A673 (cell line): ENCODE data around the gene ALDOA. TPM values are rescaled to one million over a fixed set of nuclear protein-coding genes. Genes with fewer than 3 reads are reported as not detected.

ENCODE experiments used
- BruUV-seq: library from RNA; stranded (reverse); fragments of 400-500 nt; replicated peaks from 2 replicates; lab custom pipeline; 2021; lab: Mats Ljungman, UMichigan
- CTCF ChIA-PET: fragments of 300-600 bp; sonication (Branson Sonifier 250); formaldehyde crosslinking; loops from one replicate; lab custom pipeline; 2022; ENCODE audit warnings: antibody characterized with exemption; lab: Charles Lee
- POLR2A ChIA-PET: fragments of 300-600 bp; sonication (Branson Sonifier 250); formaldehyde crosslinking; loops from one replicate; lab custom pipeline; 2022; ENCODE audit warnings: antibody characterized with exemption; ENCODE audit not compliant: low non-redundant PET; lab: Charles Lee
- DNase-seq: peaks from one replicate; pipeline ENCODE4 v3.0.0-alpha.2; 2015; ENCODE audit warnings: low spot score
- H3K27ac ChIP-seq: fragments of 200-600 bp; sonication (generic); 2 replicates; pipeline ENCODE4 v1.5.1; 2016; ENCODE audit warnings: mixed run types, low read depth, mild to moderate bottlenecking, mixed read lengths, antibody characterized with exemption, low read length; ENCODE audit not compliant: poor library complexity, severe bottlenecking
- H3K27me3 ChIP-seq: fragments of 200-600 bp; sonication (generic); replicated peaks from 2 replicates; pipeline ENCODE4 v1.6.1; 2017; ENCODE audit warnings: mixed run types, low read depth, mild to moderate bottlenecking, mixed read lengths, antibody characterized with exemption, low read length; ENCODE audit not compliant: insufficient read depth, poor library complexity
- H3K36me3 ChIP-seq: fragments of 200-600 bp; sonication (generic); 2 replicates; pipeline ENCODE4 v1.6.1; 2016; ENCODE audit warnings: mixed run types, mild to moderate bottlenecking, mixed read lengths, antibody characterized with exemption, low read length; ENCODE audit not compliant: insufficient read depth, poor library complexity, severe bottlenecking
- H3K4me1 ChIP-seq: fragments of 200-600 bp; sonication (generic); 2 replicates; pipeline ENCODE4 v1.6.1; 2017; ENCODE audit warnings: mixed run types, mild to moderate bottlenecking, mixed read lengths, antibody characterized with exemption, low read length; ENCODE audit not compliant: insufficient read depth, poor library complexity, severe bottlenecking
- H3K4me3 ChIP-seq: fragments of 200-600 bp; sonication (generic); 2 replicates; pipeline ENCODE4 v1.5.1; 2016; ENCODE audit warnings: low read depth, mixed run types, mild to moderate bottlenecking, mixed read lengths, low read length; ENCODE audit not compliant: poor library complexity, severe bottlenecking
- H3K9me3 ChIP-seq: fragments of 200-600 bp; sonication (generic); 2 replicates; pipeline ENCODE4 v1.6.1; 2016; ENCODE audit warnings: mixed run types, low read depth, mild to moderate bottlenecking, mixed read lengths, antibody characterized with exemption, low read length; ENCODE audit not compliant: poor library complexity, severe bottlenecking
- CTCF ChIP-seq: fragments of 300-800, 200-600 bp; sonication (generic); conservative IDR thresholded peaks from 2 replicates; pipeline ENCODE4 v1.5.1; 2017; ENCODE audit warnings: low read depth, mild to moderate bottlenecking, antibody characterized with exemption, low read length, moderate library complexity, mixed read lengths
- EZH2 ChIP-seq: fragments of 200-600 bp; sonication (generic); IDR thresholded peaks from 2 replicates; pipeline ENCODE4 v1.6.1; 2017; ENCODE audit warnings: borderline replicate concordance, low read depth, mild to moderate bottlenecking, mixed read lengths, antibody characterized with exemption, low read length; ENCODE audit not compliant: poor library complexity, severe bottlenecking
- intact Hi-C: fragments of 100-400 bp; cut with micrococcal nuclease; formaldehyde crosslinking; loops from one replicate; pipeline ENCODE4 v1.10.0; 2022; ENCODE audit not compliant: unreplicated experiment
- total RNA-seq: library from RNA; stranded (reverse); gene quantifications from 2 replicates; pipeline ENCODE4 v1.2.3, GENCODE V29; 2021

The ALDOA gene
- total RNA-seq, 1 experiment from 2014 or later = 1,729 TPM

GRCh38 chr16:30108059-30108850, 42.7 kb downstream of the ALDOA start:
- Histone ChIP-seq H3K4me3 (no peak overlapping the region), H3K4me1 (no peaks in the 10 kb centered on the region), H3K27ac (no peak overlapping the region), H3K36me3 (no peaks in the 10 kb centered on the region), H3K9me3 (no peaks in the 10 kb centered on the region), H3K27me3 (no peaks in the 10 kb centered on the region)
- TF ChIP-seq CTCF (no peak), EZH2 (no peak)
- POLR2A ChIA-PET = no interaction called here
- no peak for DNase-seq
- CTCF ChIA-PET = no interaction called here
- intact Hi-C loops = no loop called here
- no TSS peak for BruUV-seq

- Histone ChIP-seq H3K9me3 (no peaks in the 10 kb centered on the region), H3K36me3 (no peaks in the 10 kb centered on the region), H3K4me3 (no peak overlapping the region), H3K27ac (no peak overlapping the region), H3K27me3 (no peaks in the 10 kb centered on the region), H3K4me1 (no peaks in the 10 kb centered on the region)
- no peak for DNase-seq
- ChIA-PET POLR2A (no interaction called here), CTCF (interaction anchor here (0.7 kb wide), 1 partner anchor 10 kb away, joined by 6 read pairs; no protein-coding TSS in a partner anchor)
- intact Hi-C loops = loop anchor here (5.0 kb wide), 1 partner anchor 517 kb away; no protein-coding TSS in a partner anchor
- TF ChIP-seq EZH2 (no peak), CTCF (no peak)
- BruUV-seq = no TSS peak
Measured at GRCh38 chr16:30110661-30111060, 45.1 kb downstream of the ALDOA start.

- intact Hi-C loops = loop anchor here (5.0 kb wide), 1 partner anchor 515 kb away; no protein-coding TSS in a partner anchor
- H3K9me3 ChIP-seq = no peaks in the 10 kb centered on the region
- peak; percentile 77 for DNase-seq
- H3K36me3 ChIP-seq = peaks cover 4% of the 10 kb centered on the region
- no peaks in the 10 kb centered on the region for H3K27me3 ChIP-seq
- no TSS peak for BruUV-seq
- no peak overlapping the region for H3K4me3 ChIP-seq
- CTCF ChIA-PET = interaction anchor here (0.6 to 1.1 kb wide), 6 partner anchors 9 to 358 kb away, joined by 3 to 5 read pairs (median 3); partner anchors contain the start of gene CORO1A
- POLR2A ChIA-PET = no interaction called here
- H3K4me1 ChIP-seq = no peaks in the 10 kb centered on the region
- TF ChIP-seq CTCF (peak; percentile 80), EZH2 (no peak)
- H3K27ac ChIP-seq = no peak overlapping the region
Measured at GRCh38 chr16:30112197-30113030, 46.9 kb downstream of the ALDOA start.
